ENCODE results near the gene DFFA. TPM values are rescaled to one million over a fixed set of nuclear protein-coding genes. Genes with fewer than 3 reads are reported as not detected.
"Not testable (repeated sequence)": the region's sequence is repeated elsewhere in the genome, so short reads cannot be mapped to it uniquely, and the experiment has no call there.

The DFFA gene
- total RNA-seq, 3 donors from 2014 or later (not counting 1 experiment from before 2014, with no cell fraction given), result 17.5 to 21.8 (median 21.5) TPM

DNA sequence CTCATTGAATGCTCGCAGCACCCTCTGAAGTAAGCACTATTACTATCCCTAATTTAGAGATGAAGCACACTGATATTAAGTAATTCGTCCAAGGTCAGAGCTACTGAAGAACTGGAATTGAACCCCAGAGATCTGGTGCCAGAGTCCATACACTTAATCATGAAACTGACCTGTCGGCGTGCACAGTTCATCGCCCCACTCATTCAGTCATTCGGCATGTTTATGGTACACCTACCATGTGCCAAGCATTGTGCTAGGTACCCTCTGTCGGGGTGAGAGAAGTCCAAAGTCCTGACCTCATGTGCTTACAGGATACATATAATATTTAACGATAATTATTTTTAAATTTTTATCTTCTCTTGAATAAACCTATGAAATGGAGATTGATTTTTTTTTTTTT is 47.7 kb downstream of the DFFA start:
- DNase-seq (no peak), ATAC-seq (no peak)
- H3K9me3 Mint-ChIP-seq, result no peaks in the 10 kb centered on the region
- H3K27me3 ChIP-seq (ENCODE audit: control insufficient read depth, insufficient read depth, low read length), result no peaks in the 10 kb centered on the region
- no peak overlapping the region for H3K4me3 ChIP-seq (ENCODE audit: low read length)
- H3K4me3 Mint-ChIP-seq, result no peak overlapping the region
- H3K27ac ChIP-seq (ENCODE audit: low read length), result no peak overlapping the region
- intact Hi-C loops (cut with micrococcal nuclease), result loop anchor here (10.0 kb wide), 1 partner anchor 930 kb away; no protein-coding TSS in a partner anchor
- peaks cover 2% of the 10 kb centered on the region for H3K4me1 ChIP-seq (ENCODE audit: control insufficient read depth, insufficient read depth, low read length)
- H3K36me3 Mint-ChIP-seq, result peaks cover 7% of the 10 kb centered on the region
- H3K9me3 ChIP-seq (ENCODE audit: control insufficient read depth, insufficient read depth, low read length), result no peaks in the 10 kb centered on the region
- H3K27me3 Mint-ChIP-seq (ENCODE audit: low read depth in 2 of 2), result no peaks in the 10 kb centered on the region
- peaks cover 2 to 4% of the 10 kb centered on the region in 2 donors for H3K4me1 Mint-ChIP-seq
- WGBS (ENCODE audit: insufficient coverage), result 94% methylated on average over 6 of the region's 8 CpGs
- peaks cover 6% of the 10 kb centered on the region for H3K36me3 ChIP-seq (ENCODE audit: control insufficient read depth, insufficient read depth, low read length)
- no peak overlapping the region for H3K27ac Mint-ChIP-seq
- TF ChIP-seq, protein P1, sequence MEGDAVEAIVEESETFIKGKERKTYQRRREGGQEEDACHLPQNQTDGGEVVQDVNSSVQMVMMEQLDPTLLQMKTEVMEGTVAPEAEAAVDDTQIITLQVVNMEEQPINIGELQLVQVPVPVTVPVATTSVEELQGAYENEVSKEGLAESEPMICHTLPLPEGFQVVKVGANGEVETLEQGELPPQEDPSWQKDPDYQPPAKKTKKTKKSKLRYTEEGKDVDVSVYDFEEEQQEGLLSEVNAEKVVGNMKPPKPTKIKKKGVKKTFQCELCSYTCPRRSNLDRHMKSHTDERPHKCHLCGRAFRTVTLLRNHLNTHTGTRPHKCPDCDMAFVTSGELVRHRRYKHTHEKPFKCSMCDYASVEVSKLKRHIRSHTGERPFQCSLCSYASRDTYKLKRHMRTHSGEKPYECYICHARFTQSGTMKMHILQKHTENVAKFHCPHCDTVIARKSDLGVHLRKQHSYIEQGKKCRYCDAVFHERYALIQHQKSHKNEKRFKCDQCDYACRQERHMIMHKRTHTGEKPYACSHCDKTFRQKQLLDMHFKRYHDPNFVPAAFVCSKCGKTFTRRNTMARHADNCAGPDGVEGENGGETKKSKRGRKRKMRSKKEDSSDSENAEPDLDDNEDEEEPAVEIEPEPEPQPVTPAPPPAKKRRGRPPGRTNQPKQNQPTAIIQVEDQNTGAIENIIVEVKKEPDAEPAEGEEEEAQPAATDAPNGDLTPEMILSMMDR (IDR thresholded peaks at IDR 0.05), result no peak

DNA sequence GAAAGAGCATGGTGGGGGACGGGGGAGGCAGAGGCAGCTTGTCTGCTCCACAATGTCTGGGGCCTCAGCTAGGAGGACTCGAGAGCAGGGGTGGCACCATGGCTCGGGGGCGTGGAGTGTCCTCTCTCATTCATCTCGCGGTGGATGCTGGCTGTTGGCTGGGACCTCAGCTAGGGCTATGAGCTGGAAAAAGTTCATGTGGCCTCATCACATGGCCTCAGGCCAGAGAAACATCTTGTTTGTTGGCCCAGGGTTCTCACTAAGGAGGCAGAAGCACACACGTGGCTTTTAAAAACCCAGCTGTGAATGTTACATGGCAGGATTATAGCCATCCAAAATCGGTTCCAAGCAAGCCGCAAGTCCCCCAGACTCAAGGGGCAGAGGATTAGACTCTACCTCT is 48.3 kb downstream of the DFFA start:
- Histone ChIP-seq H3K27ac (ENCODE audit: low read length) (no peak overlapping the region), H3K9me3 (ENCODE audit: control insufficient read depth, insufficient read depth, low read length) (no peaks in the 10 kb centered on the region), H3K27me3 (ENCODE audit: control insufficient read depth, insufficient read depth, low read length) (no peaks in the 10 kb centered on the region), H3K4me3 (ENCODE audit: low read length) (no peak overlapping the region), H3K36me3 (ENCODE audit: control insufficient read depth, insufficient read depth, low read length) (peaks cover 10% of the 10 kb centered on the region), H3K4me1 (ENCODE audit: control insufficient read depth, insufficient read depth, low read length) (no peaks in the 10 kb centered on the region)
- 88% methylated on average over 9 of the region's 9 CpGs for WGBS (ENCODE audit: insufficient coverage)
- Mint-ChIP-seq H3K27ac (no peak overlapping the region), H3K27me3 (ENCODE audit: low read depth in 2 of 2) (no peaks in the 10 kb centered on the region), H3K36me3 (peaks cover 13% of the 10 kb centered on the region), H3K4me3 (no peak overlapping the region), H3K9me3 (no peaks in the 10 kb centered on the region), H3K4me1 (peaks cover 0 to 4% of the 10 kb centered on the region in 2 donors)
- intact Hi-C loops (cut with micrococcal nuclease), result loop anchor here (10.0 kb wide), 1 partner anchor 929 kb away; no protein-coding TSS in a partner anchor
- no peak for ATAC-seq
- TF ChIP-seq, protein P1 (IDR thresholded peaks at IDR 0.05), result no peak
- DNase-seq, result no peak

DNA sequence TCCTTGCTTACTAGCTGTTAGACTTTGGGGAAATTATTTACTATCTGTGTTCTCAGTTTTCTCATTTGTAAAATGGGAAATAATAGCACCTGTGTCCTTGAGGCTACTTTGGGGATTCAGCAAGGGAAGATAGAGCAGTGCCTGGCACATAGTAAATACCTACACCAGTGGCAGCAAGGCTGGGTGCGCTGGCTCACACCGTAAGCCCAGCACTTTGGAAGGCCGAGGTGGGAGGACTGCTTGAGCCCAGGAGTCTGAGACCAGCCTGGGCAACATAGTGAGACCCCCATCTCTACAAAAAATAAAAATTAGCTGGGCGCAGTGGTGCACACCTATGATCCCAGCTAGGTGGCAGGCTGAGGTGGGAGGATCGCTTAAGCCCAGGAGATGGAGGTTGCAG is 50.7 kb downstream of the DFFA start:
- Histone ChIP-seq H3K27me3 (ENCODE audit: control insufficient read depth, insufficient read depth, low read length) (no peaks in the 10 kb centered on the region), H3K4me1 (ENCODE audit: control insufficient read depth, insufficient read depth, low read length) (no peaks in the 10 kb centered on the region), H3K27ac (ENCODE audit: low read length) (no peak overlapping the region), H3K36me3 (ENCODE audit: control insufficient read depth, insufficient read depth, low read length) (peaks cover 23% of the 10 kb centered on the region), H3K4me3 (ENCODE audit: low read length) (no peak overlapping the region), H3K9me3 (ENCODE audit: control insufficient read depth, insufficient read depth, low read length) (no peaks in the 10 kb centered on the region)
- TF ChIP-seq, protein P1 (IDR thresholded peaks at IDR 0.05), result no peak
- Mint-ChIP-seq H3K9me3 (no peaks in the 10 kb centered on the region), H3K27ac (no peak overlapping the region), H3K4me1 (no peaks in the 10 kb centered on the region), H3K4me3 (no peak overlapping the region), H3K27me3 (ENCODE audit: low read depth in 2 of 2) (no peaks in the 10 kb centered on the region), H3K36me3 (peaks cover 13% of the 10 kb centered on the region)
- WGBS (ENCODE audit: insufficient coverage), result 92% methylated on average over 5 of the region's 5 CpGs
- intact Hi-C loops (cut with micrococcal nuclease), result loop anchor here (10.0 kb wide), 1 partner anchor 927 kb away; no protein-coding TSS in a partner anchor
- ATAC-seq, result no peak
- DNase-seq, result no peak

DNA sequence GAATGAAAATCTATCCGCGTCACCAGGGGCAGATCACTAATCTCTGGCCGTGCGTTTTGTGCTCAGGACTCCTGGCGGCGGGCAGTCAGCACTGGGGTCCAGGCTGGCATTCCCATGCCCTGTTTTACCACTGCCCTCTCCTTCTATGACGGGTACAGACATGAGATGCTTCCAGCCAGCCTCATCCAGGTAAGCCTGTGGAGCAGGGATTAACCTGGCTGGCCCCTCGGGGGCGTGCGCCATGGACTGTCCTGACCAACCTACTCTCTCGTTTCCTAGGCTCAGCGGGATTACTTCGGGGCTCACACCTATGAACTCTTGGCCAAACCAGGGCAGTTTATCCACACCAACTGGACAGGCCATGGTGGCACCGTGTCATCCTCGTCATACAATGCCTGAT is 53.0 kb downstream of the DFFA start:
- Mint-ChIP-seq H3K9me3 (no peaks in the 10 kb centered on the region), H3K36me3 (peaks cover 13% of the 10 kb centered on the region), H3K4me3 (no peak overlapping the region), H3K27ac (peak overlapping the region in 1 of 2 donors; percentile 56), H3K4me1 (no peaks in the 10 kb centered on the region), H3K27me3 (ENCODE audit: low read depth in 2 of 2) (no peaks in the 10 kb centered on the region)
- intact Hi-C loops (cut with micrococcal nuclease), result no loop called here
- H3K36me3 ChIP-seq (ENCODE audit: control insufficient read depth, insufficient read depth, low read length), result peaks cover 29% of the 10 kb centered on the region
- WGBS (ENCODE audit: insufficient coverage), result 89% methylated on average over 15 of the region's 15 CpGs
- no peaks in the 10 kb centered on the region for H3K27me3 ChIP-seq (ENCODE audit: control insufficient read depth, insufficient read depth, low read length)
- DNase-seq, result no peak
- ATAC-seq, result no peak
- TF ChIP-seq, protein P1 (IDR thresholded peaks at IDR 0.05), result no peak
- H3K9me3 ChIP-seq (ENCODE audit: control insufficient read depth, insufficient read depth, low read length), result no peaks in the 10 kb centered on the region
- no peaks in the 10 kb centered on the region for H3K4me1 ChIP-seq (ENCODE audit: control insufficient read depth, insufficient read depth, low read length)
- H3K4me3 ChIP-seq (ENCODE audit: low read length), result no peak overlapping the region
- H3K27ac ChIP-seq (ENCODE audit: low read length), result no peak overlapping the region

DNA sequence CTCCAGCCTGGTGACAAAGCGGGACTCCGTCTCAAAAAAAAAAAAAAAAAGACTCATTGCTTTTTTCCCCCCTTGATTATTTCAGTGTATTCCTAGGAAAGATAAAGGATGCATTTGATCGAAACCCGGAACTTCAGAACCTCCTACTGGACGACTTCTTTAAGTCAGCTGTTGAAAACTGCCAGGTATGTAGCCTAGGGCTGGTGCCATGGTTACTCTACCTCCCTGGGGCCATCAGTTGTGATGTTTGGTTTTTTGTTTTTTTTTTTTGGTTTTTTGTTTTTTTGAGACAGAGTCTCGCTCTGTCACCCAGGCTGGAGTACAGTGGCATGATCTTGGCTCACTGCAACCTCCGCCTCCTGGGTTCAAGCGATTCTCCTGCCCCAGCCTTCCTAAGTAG is 53.6 kb downstream of the DFFA start:
- ATAC-seq; H3K27ac ChIP-seq (ENCODE audit: low read length); H3K4me1 Mint-ChIP-seq; H3K27ac Mint-ChIP-seq; H3K4me3 Mint-ChIP-seq; H3K27me3 ChIP-seq (ENCODE audit: control insufficient read depth, insufficient read depth, low read length); H3K9me3 Mint-ChIP-seq; intact Hi-C loops (cut with micrococcal nuclease); H3K4me3 ChIP-seq (ENCODE audit: low read length); DNase-seq; H3K9me3 ChIP-seq (ENCODE audit: control insufficient read depth, insufficient read depth, low read length); H3K4me1 ChIP-seq (ENCODE audit: control insufficient read depth, insufficient read depth, low read length); H3K27me3 Mint-ChIP-seq (ENCODE audit: low read depth in 2 of 2): not testable (repeated sequence)
- H3K36me3 ChIP-seq (ENCODE audit: control insufficient read depth, insufficient read depth, low read length), result peaks cover 29% of the 10 kb centered on the region
- 96% methylated on average over 8 of the region's 8 CpGs for WGBS (ENCODE audit: insufficient coverage)
- H3K36me3 Mint-ChIP-seq, result peaks cover 13% of the 10 kb centered on the region
